CD4-positive, alpha-beta T cell treated with Interleukin-17A for 4 hours (primary cell): ENCODE results near the gene HBD.

ENCODE experiments used
- DNase-seq: peaks from one replicate; pipeline ENCODE4 v3.0.0-alpha.2; 2020; ENCODE audit warnings: mixed read lengths

HBD gene

DNA sequence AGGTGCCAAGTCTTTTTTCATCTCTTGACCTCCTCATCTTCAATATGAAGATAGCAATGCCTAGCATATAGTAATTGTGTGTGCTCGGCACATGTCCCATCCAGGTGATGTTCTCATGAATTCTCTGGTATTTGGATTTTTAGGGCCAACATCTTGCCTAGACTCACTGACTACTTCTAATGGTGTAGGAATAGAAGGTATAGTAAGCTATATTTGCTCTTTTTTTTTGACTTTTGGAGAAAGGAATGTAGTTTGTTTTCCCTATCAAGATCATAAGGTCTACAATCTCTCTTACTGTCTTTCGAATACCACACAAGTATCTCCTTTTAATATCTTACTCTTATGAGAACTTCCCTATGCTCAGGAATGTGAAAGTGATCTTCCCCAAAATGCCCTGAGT lies 3.2 kb downstream of the HBD start:
- no peak for DNase-seq

DNA sequence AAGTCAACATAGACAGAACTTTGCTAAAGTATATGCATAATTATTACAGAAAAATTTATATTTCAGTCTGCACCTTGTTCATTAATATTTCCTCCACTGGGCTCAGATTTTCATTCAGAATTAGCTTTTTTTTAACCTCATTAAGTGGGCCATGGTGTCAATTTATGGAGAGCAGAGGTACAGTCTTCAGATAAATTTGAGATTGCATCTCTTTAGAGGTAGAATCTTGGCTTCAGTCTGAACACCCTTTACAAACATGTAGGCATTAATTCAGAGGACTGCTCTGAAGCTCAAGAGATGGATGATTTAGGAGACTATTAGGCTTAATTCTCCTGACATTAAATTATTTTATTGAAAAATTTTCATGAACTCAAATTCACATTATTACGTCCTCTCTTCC lies 4.0 kb downstream of the HBD start:
- no peak for DNase-seq

DNA sequence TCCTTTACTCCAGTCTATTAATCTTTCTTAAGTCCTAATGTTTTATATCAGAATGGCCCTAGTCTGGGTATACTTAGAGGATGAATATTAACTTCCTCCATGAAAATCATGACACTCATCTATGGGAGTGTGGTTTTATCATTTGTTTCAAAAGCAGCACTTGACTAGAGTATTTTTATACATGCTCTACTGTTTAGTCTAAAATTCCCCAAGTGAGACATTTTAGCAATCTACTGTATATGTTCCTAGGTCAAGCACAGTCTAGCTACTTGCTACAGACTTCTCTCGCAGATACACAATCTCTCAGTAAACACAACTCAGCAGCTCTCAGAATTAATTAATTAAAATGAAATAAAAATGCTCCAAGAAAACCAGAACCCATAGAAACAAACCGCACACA lies 4.5 kb downstream of the HBD start:
- no peak for DNase-seq

DNA sequence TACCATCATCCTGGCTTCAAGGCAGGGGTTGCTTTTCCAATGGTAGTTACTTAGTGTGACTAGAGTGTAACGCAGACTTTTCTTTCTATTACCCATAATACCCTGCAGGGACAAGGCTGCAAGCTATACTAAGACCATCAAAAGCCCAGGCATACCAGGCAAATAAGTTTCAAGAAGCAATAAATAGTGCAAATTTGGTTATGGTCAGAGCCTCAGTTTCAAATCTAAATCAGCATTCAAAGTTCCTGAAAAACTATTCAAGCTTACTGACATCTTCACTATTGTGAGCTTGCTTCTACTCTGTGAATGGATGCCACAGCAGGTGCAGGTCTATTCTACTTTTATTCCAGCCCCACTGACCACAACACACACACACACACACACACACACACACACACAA lies 4.9 kb downstream of the HBD start:
- no peak for DNase-seq

DNA sequence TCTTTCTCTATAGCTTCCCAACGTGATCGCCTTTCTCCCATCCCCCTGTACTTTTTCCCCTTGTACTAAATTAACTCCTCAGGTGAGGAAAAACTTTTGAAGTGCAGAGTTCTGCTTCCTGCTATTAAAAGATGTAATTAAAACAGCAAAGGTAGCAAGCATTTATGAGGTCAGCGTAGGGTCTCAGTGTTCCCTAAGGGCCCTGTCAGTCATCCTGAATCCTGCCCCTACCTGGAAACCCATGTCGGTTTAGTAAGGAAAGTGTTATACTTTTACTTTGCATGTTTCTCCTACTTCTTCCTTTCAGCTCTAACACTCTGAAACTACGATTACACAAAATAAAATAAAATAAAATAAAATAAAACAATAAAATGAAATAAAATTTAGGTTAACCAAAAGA lies 6.2 kb downstream of the HBD start:
- DNase-seq = no peak

DNA sequence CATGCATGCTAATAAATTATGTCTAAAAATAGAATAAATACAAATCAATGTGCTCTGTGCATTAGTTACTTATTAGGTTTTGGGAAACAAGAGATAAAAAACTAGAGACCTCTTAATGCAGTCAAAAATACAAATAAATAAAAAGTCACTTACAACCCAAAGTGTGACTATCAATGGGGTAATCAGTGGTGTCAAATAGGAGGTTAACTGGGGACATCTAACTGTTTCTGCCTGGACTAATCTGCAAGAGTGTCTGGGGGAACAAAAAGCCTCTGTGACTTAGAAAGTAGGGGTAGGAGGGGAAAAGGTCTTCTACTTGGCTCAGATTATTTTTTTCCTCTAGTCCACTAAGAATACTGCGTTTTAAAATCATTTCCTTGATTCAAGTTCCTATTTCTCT lies 6.6 kb downstream of the HBD start:
- no peak for DNase-seq

DNA sequence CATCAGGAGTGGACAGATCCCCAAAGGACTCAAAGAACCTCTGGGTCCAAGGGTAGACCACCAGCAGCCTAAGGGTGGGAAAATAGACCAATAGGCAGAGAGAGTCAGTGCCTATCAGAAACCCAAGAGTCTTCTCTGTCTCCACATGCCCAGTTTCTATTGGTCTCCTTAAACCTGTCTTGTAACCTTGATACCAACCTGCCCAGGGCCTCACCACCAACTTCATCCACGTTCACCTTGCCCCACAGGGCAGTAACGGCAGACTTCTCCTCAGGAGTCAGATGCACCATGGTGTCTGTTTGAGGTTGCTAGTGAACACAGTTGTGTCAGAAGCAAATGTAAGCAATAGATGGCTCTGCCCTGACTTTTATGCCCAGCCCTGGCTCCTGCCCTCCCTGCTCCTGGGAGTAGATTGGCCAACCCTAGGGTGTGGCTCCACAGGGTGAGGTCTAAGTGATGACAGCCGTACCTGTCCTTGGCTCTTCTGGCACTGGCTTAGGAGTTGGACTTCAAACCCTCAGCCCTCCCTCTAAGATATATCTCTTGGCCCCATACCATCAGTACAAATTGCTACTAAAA lies 7.5 kb downstream of the HBD start, which contains the start of gene HBB:
HBB (minus strand) TSS at position 340 of the 579 bp plus-strand sequence; CDS start at position 290, 50 bp downstream.
- DNase-seq = no peak

DNA sequence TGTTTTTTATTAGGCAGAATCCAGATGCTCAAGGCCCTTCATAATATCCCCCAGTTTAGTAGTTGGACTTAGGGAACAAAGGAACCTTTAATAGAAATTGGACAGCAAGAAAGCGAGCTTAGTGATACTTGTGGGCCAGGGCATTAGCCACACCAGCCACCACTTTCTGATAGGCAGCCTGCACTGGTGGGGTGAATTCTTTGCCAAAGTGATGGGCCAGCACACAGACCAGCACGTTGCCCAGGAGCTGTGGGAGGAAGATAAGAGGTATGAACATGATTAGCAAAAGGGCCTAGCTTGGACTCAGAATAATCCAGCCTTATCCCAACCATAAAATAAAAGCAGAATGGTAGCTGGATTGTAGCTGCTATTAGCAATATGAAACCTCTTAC lies 8.8 kb downstream of the HBD start:
- DNase-seq = no peak

DNA sequence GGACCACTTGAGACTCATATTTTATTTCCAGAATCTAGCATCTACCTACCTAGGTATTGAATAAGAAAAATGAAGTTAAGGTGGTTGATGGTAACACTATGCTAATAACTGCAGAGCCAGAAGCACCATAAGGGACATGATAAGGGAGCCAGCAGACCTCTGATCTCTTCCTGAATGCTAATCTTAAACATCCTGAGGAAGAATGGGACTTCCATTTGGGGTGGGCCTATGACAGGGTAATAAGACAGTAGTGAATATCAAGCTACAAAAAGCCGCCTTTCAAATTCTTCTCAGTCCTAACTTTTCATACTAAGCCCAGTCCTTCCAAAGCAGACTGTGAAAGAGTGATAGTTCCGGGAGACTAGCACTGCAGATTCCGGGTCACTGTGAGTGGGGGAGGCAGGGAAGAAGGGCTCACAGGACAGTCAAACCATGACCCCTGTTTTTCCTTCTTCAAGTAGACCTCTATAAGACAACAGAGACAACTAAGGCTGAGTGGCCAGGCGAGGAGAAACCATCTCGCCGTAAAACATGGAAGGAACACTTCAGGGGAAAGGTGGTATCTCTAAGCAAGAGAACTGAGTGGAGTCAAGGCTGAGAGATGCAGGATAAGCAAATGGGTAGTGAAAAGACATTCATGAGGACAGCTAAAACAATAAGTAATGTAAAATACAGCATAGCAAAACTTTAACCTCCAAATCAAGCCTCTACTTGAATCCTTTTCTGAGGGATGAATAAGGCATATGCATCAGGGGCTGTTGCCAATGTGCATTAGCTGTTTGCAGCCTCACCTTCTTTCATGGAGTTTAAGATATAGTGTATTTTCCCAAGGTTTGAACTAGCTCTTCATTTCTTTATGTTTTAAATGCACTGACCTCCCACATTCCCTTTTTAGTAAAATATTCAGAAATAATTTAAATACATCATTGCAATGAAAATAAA lies 9.5 kb downstream of the HBD start:
- no peak for DNase-seq

DNA sequence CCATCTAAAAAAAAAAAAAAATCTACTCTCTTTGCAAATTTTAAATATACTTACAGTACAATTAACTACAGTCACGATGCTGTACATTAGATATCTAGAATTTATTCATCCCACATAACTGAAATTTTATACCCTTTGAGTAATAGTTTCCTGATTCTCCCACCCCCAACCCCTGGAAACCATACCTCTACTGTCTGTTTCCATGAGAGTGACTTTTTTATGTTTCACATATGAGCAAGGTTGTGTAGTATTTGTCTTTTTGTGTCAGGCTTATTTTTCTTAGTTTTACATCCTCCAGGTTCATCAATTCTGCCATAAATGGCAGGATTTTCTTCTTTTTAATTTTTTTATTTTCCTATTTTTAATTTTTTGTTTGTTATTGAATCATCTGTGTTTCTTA lies 10.6 kb downstream of the HBD start:
- DNase-seq = no peak

DNA sequence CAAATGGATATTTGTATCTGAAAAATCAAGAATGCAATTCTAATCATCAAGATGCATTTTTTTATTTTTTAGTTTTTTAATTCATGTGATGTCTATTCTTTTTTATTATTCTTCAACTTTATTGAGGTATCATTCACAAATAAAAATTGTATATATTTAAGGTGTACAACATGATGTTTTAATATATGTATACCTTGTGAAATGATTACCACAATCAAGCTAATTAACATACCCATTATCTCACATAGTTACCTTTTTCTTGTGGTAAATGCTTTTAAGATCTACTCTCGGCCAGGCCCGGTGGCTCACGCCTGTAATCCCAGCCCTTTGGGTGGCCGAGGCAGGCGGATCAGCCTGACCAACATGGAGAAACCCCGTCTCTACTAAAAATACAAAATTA lies 11.1 kb downstream of the HBD start:
- DNase-seq = no peak

DNA sequence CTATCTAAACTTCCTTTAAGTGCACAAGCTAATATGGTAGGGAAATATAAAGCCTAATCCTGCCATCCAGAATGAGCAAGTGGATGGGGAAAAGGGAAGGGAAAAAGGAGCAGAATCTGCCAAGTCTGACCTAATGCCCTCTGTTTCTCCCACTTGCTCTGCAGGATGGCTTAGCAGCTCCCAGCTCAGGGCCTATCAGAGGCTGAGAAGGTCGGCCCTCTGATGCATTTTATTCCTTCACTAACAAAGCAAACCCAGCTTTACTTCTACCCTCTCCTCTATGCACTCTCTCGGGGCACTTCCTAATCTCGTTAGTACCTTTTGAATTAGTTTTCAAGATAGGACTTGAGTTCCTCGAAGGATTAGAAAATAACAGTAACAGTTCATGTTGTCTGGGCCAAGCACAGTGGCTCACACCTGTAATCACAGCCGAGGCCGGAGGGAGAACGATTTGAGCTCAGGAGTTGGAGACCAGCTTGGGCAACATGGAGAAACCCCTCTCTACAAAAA lies 23.9 kb downstream of the HBD start:
- no peak for DNase-seq

DNA sequence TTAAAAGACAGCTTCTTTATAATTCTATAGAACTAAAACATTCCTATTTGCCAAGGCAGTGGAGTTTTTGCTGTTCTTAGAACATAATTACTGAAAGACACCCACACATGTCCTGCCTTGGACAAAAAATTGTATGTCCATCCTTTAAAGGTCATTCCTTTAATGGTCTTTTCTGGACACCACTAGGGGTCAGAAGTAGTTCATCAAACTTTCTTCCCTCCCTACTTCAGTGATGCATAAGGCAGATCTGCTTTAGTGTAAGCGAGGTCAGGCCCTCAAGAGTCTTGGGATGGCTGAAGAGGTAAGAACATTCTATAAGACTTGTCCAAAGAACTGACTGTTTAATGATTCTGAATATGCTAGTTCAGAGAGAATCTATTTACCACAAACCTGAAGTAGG lies 29.5 kb downstream of the HBD start:
- DNase-seq = no peak

DNA sequence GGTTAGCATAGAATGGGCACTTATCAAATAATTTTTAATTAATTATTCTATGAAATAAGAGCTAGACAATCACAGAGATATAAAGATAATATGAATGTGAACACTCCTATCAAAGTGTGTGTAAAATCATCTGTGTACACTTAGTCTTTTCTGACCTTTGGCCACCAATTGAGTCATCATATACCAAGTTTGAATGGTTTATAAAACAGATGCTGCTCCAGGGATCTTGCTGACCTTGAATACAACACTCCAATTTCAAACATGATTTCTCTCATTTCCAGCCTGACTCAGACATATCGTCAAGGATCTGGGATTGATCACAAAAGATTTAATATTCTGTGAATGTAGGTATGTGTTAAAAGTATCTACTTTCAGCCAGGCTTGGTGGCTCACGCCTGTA lies 30.9 kb downstream of the HBD start:
- DNase-seq = no peak

DNA sequence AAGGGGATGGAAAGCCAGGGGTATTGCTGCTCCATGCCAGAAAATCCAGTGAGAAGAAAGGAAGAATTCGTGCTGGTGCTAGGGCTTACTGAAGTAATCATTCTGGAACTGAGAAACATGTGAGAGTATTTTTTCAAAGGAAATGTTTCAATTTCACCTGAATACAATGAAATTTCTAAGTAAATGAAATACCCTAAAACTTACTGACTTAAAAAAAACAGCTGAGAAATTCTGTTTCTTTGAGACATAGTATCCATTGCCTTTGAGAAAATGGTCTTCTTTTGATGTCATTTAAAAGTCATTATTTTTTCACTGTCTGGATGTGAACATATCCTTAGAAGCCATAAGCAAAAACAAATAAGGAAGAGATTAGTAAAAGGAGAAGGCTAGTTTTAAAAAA lies 33.7 kb downstream of the HBD start, which contains the start of gene OR51V1:
OR51V1 (minus strand) TSS at position 101 of the 400 bp plus-strand sequence; CDS start at position 101, 0 bp downstream.
- no peak for DNase-seq

DNA sequence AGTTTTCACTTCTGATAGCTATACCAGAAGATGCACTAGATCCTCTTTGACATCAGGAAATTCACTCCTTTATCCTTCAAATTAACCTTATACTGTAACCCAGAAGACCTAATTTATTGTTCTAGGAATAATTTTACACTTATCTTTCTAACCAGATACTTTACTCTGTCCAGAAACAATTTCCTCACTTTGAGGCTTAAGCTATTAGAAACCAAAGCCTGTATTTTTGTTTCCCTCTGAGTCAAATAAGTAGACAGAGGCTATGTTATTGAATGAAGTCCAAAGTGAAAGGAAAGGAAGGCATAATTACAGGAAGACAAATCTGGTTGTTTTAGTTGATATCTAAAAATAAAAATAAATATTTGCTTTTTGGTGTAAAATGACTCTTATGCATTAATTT lies 36.0 kb downstream of the HBD start:
- no peak for DNase-seq

DNA sequence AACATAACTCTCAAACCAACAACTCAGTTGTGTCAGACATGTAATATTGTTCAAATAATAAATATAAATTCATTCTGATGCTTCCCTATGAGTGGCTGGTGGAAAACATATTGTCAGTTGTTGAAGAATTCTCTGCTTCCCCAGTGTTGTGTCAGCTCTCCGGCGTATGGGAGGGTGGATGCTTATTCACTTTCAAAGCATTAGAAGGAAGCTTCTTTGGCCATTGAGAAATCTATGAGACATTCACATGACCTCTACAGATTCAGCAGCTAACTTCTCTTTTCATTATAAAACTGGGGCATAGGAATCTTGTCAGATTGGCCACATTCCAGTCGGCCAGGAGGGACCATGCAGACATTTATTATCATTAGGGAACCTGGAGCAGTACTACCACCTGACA lies 36.7 kb downstream of the HBD start:
- no peak for DNase-seq

DNA sequence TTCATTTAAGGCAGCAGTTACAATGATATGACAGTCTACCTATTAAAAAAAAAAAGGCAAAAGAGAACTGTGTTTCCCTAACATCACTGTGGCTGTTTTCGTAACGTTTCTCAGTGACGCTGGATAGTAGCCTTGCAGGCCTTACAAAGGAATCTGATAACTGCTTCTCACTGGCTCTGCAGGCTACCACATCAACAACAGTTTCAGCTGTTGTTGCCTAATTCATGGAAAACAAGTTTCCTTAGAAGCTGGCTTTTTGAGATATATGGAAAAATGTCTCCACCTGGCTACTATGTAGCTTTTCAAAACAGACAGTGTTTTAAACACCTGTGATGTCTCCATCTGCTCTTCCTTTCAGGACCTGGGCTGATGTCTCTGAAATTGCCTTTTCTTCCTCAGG lies 37.6 kb downstream of the HBD start:
- DNase-seq = no peak

DNA sequence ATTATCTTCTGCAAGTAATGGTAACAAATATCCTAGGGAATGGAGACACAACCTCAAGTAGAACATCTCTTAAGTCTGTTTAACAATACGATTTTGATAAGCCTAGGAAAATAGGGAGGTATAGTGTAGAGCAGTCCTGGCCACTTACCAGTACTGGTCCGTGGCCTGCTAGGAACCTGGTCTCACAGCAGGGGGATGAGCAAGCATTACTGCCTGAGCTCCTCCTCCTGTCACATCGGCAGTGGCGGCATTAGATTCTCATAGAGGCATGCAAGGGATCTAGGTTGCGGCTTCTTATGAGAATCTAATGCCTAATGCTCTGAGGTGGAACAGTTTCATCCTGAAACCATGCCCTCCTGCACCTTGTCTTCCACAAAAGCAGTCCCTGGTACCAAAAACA lies 38.2 kb downstream of the HBD start:
- DNase-seq = no peak

DNA sequence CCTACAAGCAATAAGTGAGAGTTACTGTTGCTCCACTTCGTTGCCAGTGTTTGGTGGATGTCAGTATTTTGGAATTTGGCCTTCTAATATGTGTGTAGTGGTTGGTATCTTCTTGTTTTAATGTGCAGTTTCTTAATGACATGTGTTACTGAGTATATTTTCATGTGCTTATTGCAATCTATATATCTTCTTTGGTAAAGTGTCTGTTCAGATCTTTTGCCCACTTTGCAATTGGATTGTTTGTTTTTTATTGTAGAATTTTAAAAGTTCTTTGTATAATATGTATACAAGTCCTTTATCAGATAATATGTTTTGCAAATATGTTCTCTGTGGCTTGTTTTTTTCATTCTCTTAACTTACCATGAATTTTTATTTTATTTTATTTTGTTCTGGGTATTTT lies 41.5 kb downstream of the HBD start:
- no peak for DNase-seq

DNA sequence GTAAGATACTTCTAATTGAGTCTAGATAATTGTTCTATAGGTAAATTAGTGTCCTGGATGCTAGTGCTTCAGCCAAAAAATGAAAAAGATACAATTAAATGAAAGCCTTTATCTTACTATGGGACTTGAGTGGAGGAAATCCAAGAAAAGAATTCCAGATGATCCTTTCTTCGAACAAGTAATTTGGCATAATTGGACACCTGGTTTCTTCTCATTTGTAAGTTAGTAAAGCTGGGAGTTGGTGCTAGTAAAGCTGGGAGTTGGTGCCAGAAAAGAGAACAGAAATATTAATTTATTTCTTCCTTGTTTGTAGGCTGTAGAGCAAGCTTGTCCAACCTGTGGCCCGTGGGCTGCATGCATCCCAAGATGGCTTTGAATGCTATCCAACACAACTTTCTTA lies 46.1 kb downstream of the HBD start:
- no peak for DNase-seq
